Neural cell (in vitro differentiated cells): ENCODE measurements around the gene ZFP62. TPM values are rescaled to one million over a fixed set of nuclear protein-coding genes. Genes with fewer than 3 reads are reported as not detected.
A peak's percentile ranks its signal among the peaks of the same experiment; 100 is the strongest.

Experiments used
- H2AFZ ChIP-seq: fragments of 200-600, 300-800 bp; sonication (generic), shearing (Covaris generic); 2 replicates; pipeline ENCODE4 v1.6.0; 2014; ENCODE audit warnings: low read depth, mild to moderate bottlenecking, antibody characterized with exemption, low read length, moderate library complexity
- H3F3A ChIP-seq: fragments of 200-600 bp; shearing (Covaris generic); 2 replicates; pipeline ENCODE4 v1.6.1; 2016; ENCODE audit warnings: mild to moderate bottlenecking, moderate library complexity, mixed read lengths, antibody characterized with exemption, low read length; ENCODE audit not compliant: insufficient read depth, poor library complexity, severe bottlenecking
- H3K27ac ChIP-seq: fragments of 200-600, 300-800 bp; sonication (generic), shearing (Covaris generic); 2 replicates; pipeline ENCODE4 v1.5.1; 2014; ENCODE audit warnings: mild to moderate bottlenecking, low read length, moderate library complexity
- H3K27me3 ChIP-seq: fragments of 300-800, 200-600 bp; sonication (generic), shearing (Covaris generic); 2 replicates; pipeline ENCODE4 v1.6.0; 2014; ENCODE audit warnings: mild to moderate bottlenecking, low read depth, low read length, moderate library complexity; ENCODE audit not compliant: insufficient read depth
- H3K36me3 ChIP-seq: fragments of 300-800, 200-600 bp; sonication (generic), shearing (Covaris generic); 2 replicates; pipeline ENCODE4 v1.5.1; 2014; ENCODE audit warnings: mild to moderate bottlenecking, antibody characterized with exemption, low read length, moderate library complexity; ENCODE audit not compliant: insufficient read depth
- H3K4me2 ChIP-seq: fragments of 300-800, 200-600 bp; sonication (generic), shearing (Covaris generic); 2 replicates; pipeline ENCODE4 v1.6.0; 2014; ENCODE audit warnings: mild to moderate bottlenecking, low read length
- H3K4me3 ChIP-seq: fragments of 300-800, 200-600 bp; sonication (generic), shearing (Covaris generic); 2 replicates; pipeline ENCODE4 v1.5.1; 2014; ENCODE audit warnings: mild to moderate bottlenecking, low read length, moderate library complexity
- H3K79me2 ChIP-seq: fragments of 200-600 bp; shearing (Covaris generic); replicated peaks from 2 replicates; pipeline ENCODE4 v1.6.0; 2014; ENCODE audit warnings: mild to moderate bottlenecking, low read length, moderate library complexity; ENCODE audit not compliant: insufficient read depth
- H3K9ac ChIP-seq: fragments of 300-800, 200-600 bp; sonication (generic), shearing (Covaris generic); 2 replicates; pipeline ENCODE4 v1.6.1; 2016; ENCODE audit warnings: mild to moderate bottlenecking, low read length, mixed read lengths
- H3K9me2 ChIP-seq: fragments of 200-600 bp; shearing (Covaris generic); 2 replicates; pipeline ENCODE4 v1.6.1; 2016; ENCODE audit warnings: mild to moderate bottlenecking, low read length, mixed read lengths; ENCODE audit not compliant: insufficient read depth
- H3K9me3 ChIP-seq: fragments of 200-600, 300-800 bp; sonication (generic), shearing (Covaris generic); 2 replicates; pipeline ENCODE4 v1.6.1; 2016; ENCODE audit warnings: mild to moderate bottlenecking, mixed run types, low read length, moderate library complexity, mixed read lengths
- H4K20me1 ChIP-seq: fragments of 200-600 bp; shearing (Covaris generic); 2 replicates; pipeline ENCODE4 v1.6.1; 2016; ENCODE audit warnings: mild to moderate bottlenecking, mixed run types; ENCODE audit not compliant: insufficient read depth
- CTCF ChIP-seq: fragments of 450-650 bp; IDR thresholded peaks from 2 replicates; pipeline ENCODE4 v1.5.1; 2014; ENCODE audit warnings: antibody characterized with exemption, mild to moderate bottlenecking, moderate library complexity; ENCODE audit not compliant: poor library complexity, severe bottlenecking
- EP300 ChIP-seq: fragments of 450-650 bp; conservative IDR thresholded peaks from 2 replicates; pipeline ENCODE4 v1.6.1; 2014; ENCODE audit warnings: antibody characterized with exemption, mild to moderate bottlenecking, moderate library complexity; ENCODE audit not compliant: poor library complexity, severe bottlenecking
- EZH2 ChIP-seq: fragments of 200-600, 300-800 bp; shearing (Covaris generic), sonication (generic); IDR thresholded peaks from 2 replicates; pipeline ENCODE4 v1.6.1; 2014; ENCODE audit warnings: antibody characterized with exemption, low read length, borderline replicate concordance, mild to moderate bottlenecking; ENCODE audit not compliant: insufficient read depth, poor library complexity, severe bottlenecking
- MXI1 ChIP-seq: fragments of 450-650 bp; conservative IDR thresholded peaks from 2 replicates; pipeline ENCODE4 v1.6.1; 2014; ENCODE audit warnings: antibody characterized with exemption, mild to moderate bottlenecking; ENCODE audit not compliant: poor library complexity, severe bottlenecking
- POLR2AphosphoS5 ChIP-seq: IDR thresholded peaks from 2 replicates; pipeline ENCODE4 v1.6.1; 2012
- RAD21 ChIP-seq: fragments of 450-650 bp; conservative IDR thresholded peaks from 2 replicates; pipeline ENCODE4 v1.6.1; 2014; ENCODE audit warnings: antibody characterized with exemption, mild to moderate bottlenecking, moderate library complexity
- SMC3 ChIP-seq: fragments of 450-650 bp; conservative IDR thresholded peaks from 2 replicates; pipeline ENCODE4 v1.6.1; 2014; ENCODE audit warnings: antibody characterized with exemption, mild to moderate bottlenecking, moderate library complexity; ENCODE audit not compliant: poor library complexity
- TAF1 ChIP-seq: IDR thresholded peaks from 2 replicates; pipeline ENCODE4 v1.6.1; 2012; ENCODE audit warnings: low read depth
- polyA plus RNA-seq: library from polyadenylated mRNA; depleted of rRNA; stranded (reverse); fragments of >200 nt; gene quantifications from 2 replicates; pipeline ENCODE4 v1.2.3, GENCODE V29; 2014
- TF ChIP-seq, protein P1 (sequence below): IDR thresholded peaks from 2 replicates; pipeline ENCODE4 v1.6.1; 2012; ENCODE audit warnings: borderline replicate concordance

The ZFP62 gene
- polyA plus RNA-seq, 1 donor from 2014 or later: 69.1 TPM

DNA sequence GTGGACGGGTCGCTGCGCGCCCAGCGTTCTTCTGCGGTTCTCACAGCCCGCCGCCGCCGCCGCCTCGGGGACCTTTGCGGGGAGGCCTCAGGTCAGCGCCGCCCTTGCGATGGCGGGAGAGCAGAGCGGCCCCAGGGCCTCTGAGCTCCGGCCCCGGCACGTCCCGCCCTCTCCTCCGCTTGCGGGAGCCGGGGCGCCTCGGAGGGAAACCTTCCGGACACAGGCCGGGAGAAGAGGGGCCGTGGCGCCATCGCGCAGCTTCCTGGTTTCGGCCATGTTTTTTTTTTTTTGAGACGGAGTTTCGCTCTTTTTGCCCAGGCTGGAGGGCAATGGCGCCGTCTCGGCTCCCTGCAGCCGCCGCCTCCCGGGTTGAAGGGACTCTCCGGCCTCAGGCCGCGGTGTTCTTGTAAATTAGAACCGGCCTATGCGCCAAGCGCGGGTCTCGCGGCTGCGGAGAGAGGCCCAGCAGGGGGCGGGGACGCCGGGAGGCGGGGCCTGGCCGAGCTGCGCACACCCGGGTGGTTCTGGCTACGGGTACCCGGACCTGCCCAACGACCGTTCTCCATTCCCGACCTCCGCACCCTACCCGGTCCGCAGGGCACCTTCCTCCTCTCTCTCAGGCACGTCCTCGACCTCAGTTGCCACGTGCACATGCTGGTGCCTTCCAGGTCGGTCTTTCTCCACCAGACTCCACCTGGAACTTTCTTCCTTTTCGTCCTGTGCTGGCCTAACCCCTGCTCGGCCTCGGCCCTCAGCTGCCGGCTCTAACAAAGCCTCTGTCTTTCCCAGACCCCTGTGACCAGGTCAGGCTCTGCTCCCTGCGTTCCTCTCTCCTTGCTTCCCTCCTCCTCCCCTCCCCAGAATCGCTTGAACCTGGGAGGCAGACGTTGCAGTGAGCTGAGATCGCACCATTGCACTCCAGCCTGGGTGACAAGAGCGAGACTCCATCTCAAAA lies 29.7 kb downstream of the ZFP62 start:
- peak overlapping the region; percentile 55 for H3K9ac ChIP-seq
- TF ChIP-seq, protein P1, sequence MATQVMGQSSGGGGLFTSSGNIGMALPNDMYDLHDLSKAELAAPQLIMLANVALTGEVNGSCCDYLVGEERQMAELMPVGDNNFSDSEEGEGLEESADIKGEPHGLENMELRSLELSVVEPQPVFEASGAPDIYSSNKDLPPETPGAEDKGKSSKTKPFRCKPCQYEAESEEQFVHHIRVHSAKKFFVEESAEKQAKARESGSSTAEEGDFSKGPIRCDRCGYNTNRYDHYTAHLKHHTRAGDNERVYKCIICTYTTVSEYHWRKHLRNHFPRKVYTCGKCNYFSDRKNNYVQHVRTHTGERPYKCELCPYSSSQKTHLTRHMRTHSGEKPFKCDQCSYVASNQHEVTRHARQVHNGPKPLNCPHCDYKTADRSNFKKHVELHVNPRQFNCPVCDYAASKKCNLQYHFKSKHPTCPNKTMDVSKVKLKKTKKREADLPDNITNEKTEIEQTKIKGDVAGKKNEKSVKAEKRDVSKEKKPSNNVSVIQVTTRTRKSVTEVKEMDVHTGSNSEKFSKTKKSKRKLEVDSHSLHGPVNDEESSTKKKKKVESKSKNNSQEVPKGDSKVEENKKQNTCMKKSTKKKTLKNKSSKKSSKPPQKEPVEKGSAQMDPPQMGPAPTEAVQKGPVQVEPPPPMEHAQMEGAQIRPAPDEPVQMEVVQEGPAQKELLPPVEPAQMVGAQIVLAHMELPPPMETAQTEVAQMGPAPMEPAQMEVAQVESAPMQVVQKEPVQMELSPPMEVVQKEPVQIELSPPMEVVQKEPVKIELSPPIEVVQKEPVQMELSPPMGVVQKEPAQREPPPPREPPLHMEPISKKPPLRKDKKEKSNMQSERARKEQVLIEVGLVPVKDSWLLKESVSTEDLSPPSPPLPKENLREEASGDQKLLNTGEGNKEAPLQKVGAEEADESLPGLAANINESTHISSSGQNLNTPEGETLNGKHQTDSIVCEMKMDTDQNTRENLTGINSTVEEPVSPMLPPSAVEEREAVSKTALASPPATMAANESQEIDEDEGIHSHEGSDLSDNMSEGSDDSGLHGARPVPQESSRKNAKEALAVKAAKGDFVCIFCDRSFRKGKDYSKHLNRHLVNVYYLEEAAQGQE: no peak
- TF ChIP-seq EZH2: no peak
- no peak for TF ChIP-seq CTCF
- TF ChIP-seq POLR2AphosphoS5: no peak
- TF ChIP-seq MXI1: no peak
- no peak for TF ChIP-seq EP300
- no peak for TF ChIP-seq TAF1
- TF ChIP-seq RAD21: no peak
- TF ChIP-seq SMC3: no peak

DNA sequence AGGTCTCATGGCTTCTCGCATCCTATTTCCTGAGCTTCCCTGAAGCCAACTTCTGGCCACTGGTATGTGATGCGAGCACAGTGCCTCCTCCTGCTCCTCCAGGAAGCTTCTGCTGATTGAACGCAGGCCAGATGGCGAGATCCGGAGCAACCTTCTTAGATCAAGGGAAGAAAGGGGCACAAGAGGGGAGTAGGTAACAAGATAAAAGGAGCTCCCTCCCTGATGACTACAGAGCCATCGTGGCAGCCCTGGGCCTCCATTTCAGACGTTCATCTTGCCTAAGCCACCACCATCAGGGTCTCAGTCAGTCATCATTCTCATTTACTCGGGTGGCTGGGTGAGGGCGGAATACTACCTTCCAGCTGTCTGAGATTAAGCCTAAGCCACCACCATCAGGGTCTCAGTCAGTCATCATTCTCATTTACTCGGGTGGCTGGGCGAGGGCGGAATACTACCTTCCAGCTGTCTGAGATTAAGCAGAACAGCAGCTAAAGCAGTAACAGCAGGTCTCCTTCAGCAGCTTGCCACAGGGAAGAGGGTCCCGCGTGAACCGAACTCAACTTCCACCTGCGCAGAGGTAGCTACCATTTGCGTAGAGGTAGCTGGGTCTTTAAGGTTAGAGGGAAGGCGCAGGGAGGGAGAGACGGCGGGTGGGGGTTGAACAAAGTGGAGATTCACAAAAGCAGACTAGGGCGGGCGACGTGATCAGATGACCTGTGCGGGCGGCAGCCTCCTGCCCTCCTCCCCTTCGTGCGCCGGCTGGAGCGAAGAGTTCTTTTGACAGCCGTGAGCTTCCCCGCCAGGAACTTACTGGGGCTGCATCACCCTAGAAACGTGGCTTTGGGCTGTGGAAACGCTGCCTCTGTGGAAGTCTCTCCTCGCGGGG lies 30.6 kb downstream of the ZFP62 start:
- Histone ChIP-seq H3K9me2 (no peaks in the 10 kb centered on the region), H3K4me2 (no peak overlapping the region), H3K9me3 (no peaks in the 10 kb centered on the region), H4K20me1 (no peaks in the 10 kb centered on the region), H2AFZ (no peak overlapping the region), H3K9ac (peak overlapping the region; percentile 55), H3F3A (no peaks in the 10 kb centered on the region), H3K36me3 (no peaks in the 10 kb centered on the region), H3K4me3 (peak overlapping the region; percentile 64), H3K27me3 (peaks cover 10% of the 10 kb centered on the region), H3K79me2 (no peaks in the 10 kb centered on the region), H3K27ac (no peak overlapping the region)
- TF ChIP-seq MXI1 (no peak), POLR2AphosphoS5 (no peak), RAD21 (no peak), EP300 (no peak), TAF1 (no peak), SMC3 (no peak), CTCF (no peak), EZH2 (no peak)
- TF ChIP-seq, protein P1: no peak

More for the DNA sequence above, 29.7 kb downstream of the ZFP62 start:
- Histone ChIP-seq H3K4me2 (no peak overlapping the region), H3K79me2 (no peaks in the 10 kb centered on the region), H3K9me2 (no peaks in the 10 kb centered on the region), H4K20me1 (no peaks in the 10 kb centered on the region), H3K9me3 (no peaks in the 10 kb centered on the region), H3K27me3 (peaks cover 10% of the 10 kb centered on the region), H3K27ac (no peak overlapping the region), H2AFZ (peak overlapping the region; percentile 14), H3K36me3 (no peaks in the 10 kb centered on the region), H3K4me3 (peak overlapping the region; percentile 64), H3F3A (no peaks in the 10 kb centered on the region)
